Measurements from ENCODE around the gene ATXN2L.
"Not testable (repeated sequence)": the region's sequence is repeated elsewhere in the genome, so short reads cannot be mapped to it uniquely, and the experiment has no call there.

Gene ATXN2L

DNA sequence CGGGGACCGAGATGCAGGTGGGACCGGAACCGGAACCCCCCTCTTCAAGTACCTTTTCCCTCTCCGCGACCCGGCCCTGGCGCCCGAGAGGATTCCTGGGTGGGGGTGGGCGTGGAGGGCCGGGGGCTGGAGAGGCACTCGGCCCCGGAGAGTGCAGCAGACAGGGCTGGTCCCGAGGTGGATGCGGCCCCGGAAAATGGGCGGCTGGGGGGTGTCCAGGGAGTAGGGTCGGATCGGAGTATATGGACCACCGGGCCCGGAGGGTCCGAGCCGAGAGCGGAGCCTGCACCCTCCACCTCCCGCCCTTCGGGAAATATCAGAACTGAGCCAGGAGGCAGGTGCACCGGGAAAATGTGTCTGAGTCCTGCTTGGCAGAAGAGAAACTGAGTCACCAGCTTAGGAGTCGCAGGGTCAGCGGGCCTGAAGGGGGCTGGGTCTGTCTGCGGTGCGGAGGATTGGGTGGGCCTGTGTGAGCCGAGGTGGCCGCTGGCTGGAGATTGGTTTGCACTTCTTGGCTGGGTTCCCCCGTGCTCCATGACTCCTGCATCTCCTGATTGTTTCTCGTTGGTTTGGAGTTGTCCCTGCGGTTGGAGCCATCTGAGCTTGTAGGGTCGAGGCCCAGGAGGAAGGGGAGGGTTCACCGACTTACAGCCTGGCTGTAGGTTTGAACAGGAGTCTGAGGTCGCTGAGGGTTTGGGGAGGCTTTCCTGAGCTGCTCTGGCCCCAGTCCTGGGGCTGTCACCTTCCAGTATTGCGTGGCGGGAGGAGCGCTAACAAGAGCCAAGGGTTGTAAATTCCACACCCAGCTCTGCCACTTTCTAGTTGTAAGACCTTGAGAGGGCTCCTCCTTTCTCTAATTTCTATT is 41.4 kb downstream of the ATXN2L start:
- Histone ChIP-seq H3K9me3 (ENCODE audit: low read depth, low read length) (no peaks in the 10 kb centered on the region), H3K4me3 (peak overlapping the region; percentile 100), H3K27ac (peak overlapping the region; percentile 99), H3K9ac (ENCODE audit: insufficient read length) (peak overlapping the region; percentile 99), H3K36me3 (ENCODE audit: insufficient read depth, low read length) (peaks cover 15% of the 10 kb centered on the region; the same call in 1 of the 2 replicates)
- TF ChIP-seq FOXP2 (optimal IDR thresholded peaks at IDR 0.05; ENCODE audit: control extremely low read depth, extremely low read length, insufficient read depth) (no peak), POLR2AphosphoS5 (IDR thresholded peaks at IDR 0.05; ENCODE audit: borderline replicate concordance, low read depth, low read length) (no peak), EZH2 (IDR thresholded peaks at IDR 0.05) (no peak)
- no peak for DNase-seq (ENCODE audit: low read depth, low spot score)

GRCh38 chr16:28865001-28865688 is 42.3 kb downstream of the ATXN2L start:
- H3K9ac ChIP-seq (ENCODE audit: insufficient read length), result peak overlapping the region; percentile 99
- no peaks in the 10 kb centered on the region for H3K9me3 ChIP-seq (ENCODE audit: low read depth, low read length)
- no peak overlapping the region for H3K27ac ChIP-seq
- DNase-seq (ENCODE audit: low read depth, low spot score), result no peak
- H3K36me3 ChIP-seq (ENCODE audit: insufficient read depth, low read length), result peaks cover 25% of the 10 kb centered on the region
- peak overlapping the region; percentile 100; the same call in 1 of the 2 replicates for H3K4me3 ChIP-seq
- no peak for TF ChIP-seq FOXP2 (optimal IDR thresholded peaks at IDR 0.05; ENCODE audit: control extremely low read depth, extremely low read length, insufficient read depth)
- no peak for TF ChIP-seq POLR2AphosphoS5 (IDR thresholded peaks at IDR 0.05; ENCODE audit: borderline replicate concordance, low read depth, low read length)
- TF ChIP-seq EZH2 (IDR thresholded peaks at IDR 0.05), result no peak

GRCh38 chr16:28865722-28866453 is 43.1 kb downstream of the ATXN2L start:
- no peak overlapping the region for H3K4me3 ChIP-seq
- TF ChIP-seq EZH2 (IDR thresholded peaks at IDR 0.05) (no peak), POLR2AphosphoS5 (IDR thresholded peaks at IDR 0.05; ENCODE audit: borderline replicate concordance, low read depth, low read length) (no peak), FOXP2 (optimal IDR thresholded peaks at IDR 0.05; ENCODE audit: control extremely low read depth, extremely low read length, insufficient read depth) (no peak)
- no peak for DNase-seq (ENCODE audit: low read depth, low spot score)
- H3K27ac ChIP-seq, result no peak overlapping the region
- H3K9ac ChIP-seq (ENCODE audit: insufficient read length), result no peak overlapping the region
- peaks cover 27% of the 10 kb centered on the region for H3K36me3 ChIP-seq (ENCODE audit: insufficient read depth, low read length)
- no peaks in the 10 kb centered on the region for H3K9me3 ChIP-seq (ENCODE audit: low read depth, low read length)

DNA sequence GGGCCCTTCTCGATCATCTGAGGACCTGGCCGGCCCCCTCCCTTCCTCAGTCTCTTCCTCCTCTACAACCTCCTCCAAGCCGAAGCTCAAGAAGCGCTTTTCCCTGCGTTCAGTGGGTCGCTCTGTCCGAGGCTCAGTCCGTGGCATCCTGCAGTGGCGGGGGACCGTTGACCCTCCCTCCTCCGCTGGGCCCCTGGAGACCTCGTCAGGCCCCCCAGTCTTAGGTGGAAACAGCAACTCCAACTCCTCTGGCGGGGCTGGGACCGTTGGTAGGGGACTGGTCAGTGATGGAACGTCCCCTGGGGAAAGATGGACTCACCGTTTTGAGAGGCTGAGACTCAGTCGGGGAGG is 43.6 kb downstream of the ATXN2L start:
- peaks cover 27% of the 10 kb centered on the region for H3K36me3 ChIP-seq (ENCODE audit: insufficient read depth, low read length)
- H3K9ac ChIP-seq (ENCODE audit: insufficient read length), result no peak overlapping the region
- no peak overlapping the region for H3K4me3 ChIP-seq
- DNase-seq (ENCODE audit: low read depth, low spot score), result no peak
- H3K27ac ChIP-seq, result no peak overlapping the region
- TF ChIP-seq POLR2AphosphoS5 (IDR thresholded peaks at IDR 0.05; ENCODE audit: borderline replicate concordance, low read depth, low read length) (no peak), FOXP2 (optimal IDR thresholded peaks at IDR 0.05; ENCODE audit: control extremely low read depth, extremely low read length, insufficient read depth) (no peak), EZH2 (IDR thresholded peaks at IDR 0.05) (no peak)
- no peaks in the 10 kb centered on the region for H3K9me3 ChIP-seq (ENCODE audit: low read depth, low read length)

GRCh38 chr16:28867241-28867640 is 44.4 kb downstream of the ATXN2L start:
- Histone ChIP-seq H3K27ac (no peak overlapping the region), H3K4me3 (no peak overlapping the region), H3K9me3 (ENCODE audit: low read depth, low read length) (no peaks in the 10 kb centered on the region), H3K36me3 (ENCODE audit: insufficient read depth, low read length) (peaks cover 27% of the 10 kb centered on the region), H3K9ac (ENCODE audit: insufficient read length) (no peak overlapping the region)
- TF ChIP-seq EZH2 (IDR thresholded peaks at IDR 0.05), result no peak
- no peak for DNase-seq (ENCODE audit: low read depth, low spot score)

DNA sequence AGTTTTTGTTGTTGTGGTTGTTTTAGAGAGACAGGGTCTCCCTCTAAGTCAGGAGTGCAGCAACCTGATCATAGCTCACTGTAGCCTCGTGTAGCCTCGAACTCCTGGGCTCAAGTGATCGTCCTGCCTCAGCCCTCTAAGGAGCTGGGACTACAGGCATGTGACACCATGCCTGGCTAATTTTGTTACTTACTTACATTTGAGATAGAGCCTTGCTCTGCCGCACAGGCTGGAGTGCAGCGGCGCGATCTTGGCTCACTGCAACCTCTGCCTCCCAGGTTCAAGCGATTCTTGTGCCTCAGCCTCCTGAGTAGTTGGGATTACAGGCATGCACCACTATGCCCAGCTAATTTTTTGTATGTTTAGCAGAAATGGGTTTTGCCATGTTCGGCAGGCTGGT is 44.8 kb downstream of the ATXN2L start:
- not testable (repeated sequence) for H3K9me3 ChIP-seq (ENCODE audit: low read depth, low read length); H3K4me3 ChIP-seq; DNase-seq (ENCODE audit: low read depth, low spot score); H3K27ac ChIP-seq; H3K9ac ChIP-seq (ENCODE audit: insufficient read length)
- H3K36me3 ChIP-seq (ENCODE audit: insufficient read depth, low read length), result peaks cover 27% of the 10 kb centered on the region

DNA sequence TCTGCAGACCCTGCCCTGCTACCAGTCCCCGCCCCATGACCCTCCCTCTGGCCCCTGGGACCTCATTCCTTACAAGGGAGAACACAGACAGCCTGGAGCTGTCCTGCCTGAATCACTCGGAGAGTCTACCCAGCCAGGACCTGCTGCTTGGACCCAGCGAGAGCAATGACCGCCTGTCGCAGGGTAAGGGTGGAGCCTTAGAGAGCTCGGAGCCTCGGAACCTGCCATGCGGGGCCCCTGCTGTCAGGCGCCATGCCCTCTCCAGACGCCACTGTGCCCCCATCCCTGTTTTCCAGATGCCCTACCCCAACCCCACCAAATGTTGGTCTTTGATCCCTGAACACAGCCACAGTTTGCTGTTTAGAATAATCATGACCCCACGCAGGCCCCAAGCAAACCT is 46.4 kb downstream of the ATXN2L start:
- DNase-seq (ENCODE audit: low read depth, low spot score), result no peak
- Histone ChIP-seq H3K9me3 (ENCODE audit: low read depth, low read length) (no peaks in the 10 kb centered on the region), H3K27ac (no peak overlapping the region), H3K9ac (ENCODE audit: insufficient read length) (no peak overlapping the region), H3K4me3 (no peak overlapping the region), H3K36me3 (ENCODE audit: insufficient read depth, low read length) (peaks cover 33% of the 10 kb centered on the region)
- TF ChIP-seq FOXP2 (optimal IDR thresholded peaks at IDR 0.05; ENCODE audit: control extremely low read depth, extremely low read length, insufficient read depth), result no peak
- no peak for TF ChIP-seq POLR2AphosphoS5 (IDR thresholded peaks at IDR 0.05; ENCODE audit: borderline replicate concordance, low read depth, low read length)
- TF ChIP-seq EZH2 (IDR thresholded peaks at IDR 0.05), result no peak

DNA sequence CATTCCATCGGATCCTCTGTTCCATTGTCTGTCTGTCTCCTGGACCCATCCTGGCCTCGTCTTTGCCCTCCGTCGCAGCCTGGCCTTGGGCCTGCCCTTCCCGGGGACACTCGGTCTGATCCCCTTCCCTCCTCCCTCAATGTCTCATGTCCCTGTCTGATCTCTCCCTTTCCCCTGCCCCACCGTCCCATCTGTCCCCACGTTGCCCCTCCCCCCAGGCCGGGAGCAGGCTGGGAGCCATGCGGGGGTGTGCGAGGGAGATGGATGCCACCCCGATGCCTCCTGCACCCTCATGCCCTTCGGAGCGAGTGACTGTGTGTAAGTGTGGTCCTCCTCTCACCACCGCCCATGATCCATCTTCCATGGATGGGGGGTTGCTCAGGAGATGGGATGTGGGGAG is 50.2 kb downstream of the ATXN2L start:
- no peak for TF ChIP-seq EZH2 (IDR thresholded peaks at IDR 0.05)
- no peak for TF ChIP-seq FOXP2 (optimal IDR thresholded peaks at IDR 0.05; ENCODE audit: control extremely low read depth, extremely low read length, insufficient read depth)
- no peak for TF ChIP-seq POLR2AphosphoS5 (IDR thresholded peaks at IDR 0.05; ENCODE audit: borderline replicate concordance, low read depth, low read length)
- DNase-seq (ENCODE audit: low read depth, low spot score), result no peak
- Histone ChIP-seq H3K9ac (ENCODE audit: insufficient read length) (no peak overlapping the region), H3K9me3 (ENCODE audit: low read depth, low read length) (no peaks in the 10 kb centered on the region), H3K4me3 (no peak overlapping the region), H3K36me3 (ENCODE audit: insufficient read depth, low read length) (peaks cover 23% of the 10 kb centered on the region), H3K27ac (no peak overlapping the region)

Data from SK-N-MC (cell line).